Esophagus muscularis mucosa (tissue), 3 donors: ENCODE measurements around the gene BRD1.

Experiments used
- EP300 ChIP-seq: sonication (generic); formaldehyde crosslinking; IDR thresholded peaks from one replicate; pipeline ENCODE4 v1.6.1; 2017; ENCODE audit warnings: antibody characterized with exemption
- POLR2AphosphoS5 ChIP-seq, 2 donors: sonication (generic); formaldehyde crosslinking; IDR thresholded peaks; one replicate each; pipeline ENCODE4 v1.6.1; 2017; ENCODE audit warnings: antibody characterized with exemption in 2 of 2

DNA sequence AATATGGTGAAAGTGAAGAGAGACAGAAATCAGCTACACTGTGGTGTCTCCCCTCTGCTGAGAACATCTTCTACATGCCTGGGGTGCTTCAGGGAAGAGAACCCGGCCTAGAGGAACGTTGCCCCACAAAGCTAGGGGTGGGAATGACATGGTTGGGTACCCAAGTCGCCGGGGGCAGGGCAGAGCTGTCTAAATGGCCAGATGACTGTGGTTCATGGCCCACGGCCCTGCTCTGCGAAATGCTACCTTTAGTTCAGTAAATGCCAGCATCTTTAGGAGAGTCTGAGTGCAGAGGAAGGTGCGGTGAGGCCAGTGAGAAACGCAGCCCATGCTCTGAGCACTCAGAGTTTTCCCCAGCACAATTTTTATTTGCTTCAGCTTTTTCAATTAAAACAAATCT is 12.8 kb downstream of the BRD1 start:
- no peak for TF ChIP-seq POLR2AphosphoS5 (IDR thresholded peaks at IDR 0.05)
- TF ChIP-seq EP300 = no peak
